Choroid plexus epithelial cell (primary cell): Measurements from ENCODE around the gene MTR.

Experiments used
- DNase-seq: peaks from one replicate; pipeline ENCODE4 v3.0.0-alpha.2; 2010; ENCODE audit warnings: low read depth
- H3K4me3 ChIP-seq: 2 replicates; pipeline ENCODE4 v1.5.1; 2011; ENCODE audit warnings: low read depth, mild to moderate bottlenecking, control low read depth, low read length, moderate library complexity
- CTCF ChIP-seq: conservative IDR thresholded peaks from 2 replicates; pipeline ENCODE4 v1.5.1; 2011; ENCODE audit warnings: low read depth, mild to moderate bottlenecking, control low read depth, inconsistent platforms, low read length, moderate library complexity

Gene MTR

GRCh38 chr1:236795757-236796667 lies 920 bp downstream of the MTR start:
- peak; percentile 72 for DNase-seq
- H3K4me3 ChIP-seq = peak overlapping the region; percentile 98
- no peak for TF ChIP-seq CTCF

GRCh38 chr1:236799001-236799400 lies 3.9 kb downstream of the MTR start:
- no peak for DNase-seq
- TF ChIP-seq CTCF = no peak

GRCh38 chr1:236800002-236800620 lies 5.0 kb downstream of the MTR start:
- DNase-seq = peak; percentile 44
- TF ChIP-seq CTCF = no peak

More at GRCh38 chr1:236799001-236799400, 3.9 kb downstream of the MTR start:
- no peak overlapping the region for H3K4me3 ChIP-seq

GRCh38 chr1:236800623-236801022 lies 5.5 kb downstream of the MTR start:
- no peak overlapping the region for H3K4me3 ChIP-seq
- no peak for TF ChIP-seq CTCF
- no peak for DNase-seq

More at GRCh38 chr1:236800002-236800620, 5.0 kb downstream of the MTR start:
- H3K4me3 ChIP-seq = no peak overlapping the region

GRCh38 chr1:236802264-236802663 lies 7.2 kb downstream of the MTR start:
- no peak overlapping the region for H3K4me3 ChIP-seq
- no peak for DNase-seq
- no peak for TF ChIP-seq CTCF

- no peak overlapping the region for H3K4me3 ChIP-seq
- DNase-seq = no peak
- TF ChIP-seq CTCF = no peak
These were observed 11.5 kb downstream of the MTR start for GRCh38 chr1:236806634-236807033.
